GM19193 (cell line): ENCODE results near the gene TSN.

Experiments
- POLR2A ChIP-seq: IDR thresholded peaks from 4 replicates; pipeline ENCODE4 v1.6.1; 2011; ENCODE audit not compliant: insufficient read depth, insufficient read length; ENCODE audit errors: extremely low read depth

The TSN gene

GRCh38 chr2:121815216-121815615 is 59.8 kb downstream of the TSN start:
- TF ChIP-seq POLR2A: no peak

GRCh38 chr2:121816797-121817196 is 61.3 kb downstream of the TSN start:
- no peak for TF ChIP-seq POLR2A
